DND-41 (cell line): ENCODE measurements around the gene ITIH5.

Experiments
- EZH2 ChIP-seq: IDR thresholded peaks from 3 replicates; pipeline ENCODE4 v1.6.1; 2012; ENCODE audit warnings: borderline replicate concordance, low read depth, mild to moderate bottlenecking, moderate library complexity, low read length, inconsistent platforms; ENCODE audit not compliant: severe bottlenecking
- TF ChIP-seq, protein P1 (sequence below): IDR thresholded peaks from 2 replicates; pipeline ENCODE4 v1.5.1; 2012; ENCODE audit warnings: borderline replicate concordance, low read length, moderate library complexity, mild to moderate bottlenecking; ENCODE audit not compliant: poor library complexity, severe bottlenecking; ENCODE audit errors: extremely low read depth

DNA sequence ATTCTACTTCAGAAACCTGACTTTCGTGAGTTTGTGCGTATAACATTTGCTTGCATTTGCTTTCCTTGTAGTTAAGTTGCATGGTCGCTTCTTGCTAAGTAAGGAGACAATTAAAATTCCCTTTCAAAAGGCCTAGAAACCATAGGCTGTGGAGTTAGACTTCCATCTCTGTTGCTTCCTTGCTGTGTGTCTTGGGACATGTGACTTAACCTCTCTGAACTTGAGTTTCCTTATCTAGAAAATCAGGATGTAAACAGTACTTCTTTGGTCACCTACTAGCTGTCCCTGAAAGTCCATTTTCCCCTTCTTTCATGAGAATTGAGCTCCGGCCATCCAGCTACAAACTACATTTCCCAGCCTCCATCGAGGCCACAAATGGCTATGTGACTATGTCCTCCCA, 89.2 kb downstream of the ITIH5 start:
- TF ChIP-seq, protein P1, sequence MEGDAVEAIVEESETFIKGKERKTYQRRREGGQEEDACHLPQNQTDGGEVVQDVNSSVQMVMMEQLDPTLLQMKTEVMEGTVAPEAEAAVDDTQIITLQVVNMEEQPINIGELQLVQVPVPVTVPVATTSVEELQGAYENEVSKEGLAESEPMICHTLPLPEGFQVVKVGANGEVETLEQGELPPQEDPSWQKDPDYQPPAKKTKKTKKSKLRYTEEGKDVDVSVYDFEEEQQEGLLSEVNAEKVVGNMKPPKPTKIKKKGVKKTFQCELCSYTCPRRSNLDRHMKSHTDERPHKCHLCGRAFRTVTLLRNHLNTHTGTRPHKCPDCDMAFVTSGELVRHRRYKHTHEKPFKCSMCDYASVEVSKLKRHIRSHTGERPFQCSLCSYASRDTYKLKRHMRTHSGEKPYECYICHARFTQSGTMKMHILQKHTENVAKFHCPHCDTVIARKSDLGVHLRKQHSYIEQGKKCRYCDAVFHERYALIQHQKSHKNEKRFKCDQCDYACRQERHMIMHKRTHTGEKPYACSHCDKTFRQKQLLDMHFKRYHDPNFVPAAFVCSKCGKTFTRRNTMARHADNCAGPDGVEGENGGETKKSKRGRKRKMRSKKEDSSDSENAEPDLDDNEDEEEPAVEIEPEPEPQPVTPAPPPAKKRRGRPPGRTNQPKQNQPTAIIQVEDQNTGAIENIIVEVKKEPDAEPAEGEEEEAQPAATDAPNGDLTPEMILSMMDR: no peak
- no peak for TF ChIP-seq EZH2
